ENCODE data around the gene GPR17. TPM values are rescaled to one million over a fixed set of nuclear protein-coding genes. Genes with fewer than 3 reads are reported as not detected.

Gene GPR17
- total RNA-seq, 2 experiments from 2014 or later = not detected

GRCh38 chr2:127637725-127638252 is 8.2 kb upstream of the GPR17 start:
- ATAC-seq = no peak
- Mint-ChIP-seq H3K9me3 (no peaks in the 10 kb centered on the region), H3K4me3 (peak overlapping the region; percentile 15), H3K27ac (peak overlapping the region; percentile 75), H3K36me3 (ENCODE audit: low read depth) (no peaks in the 10 kb centered on the region), H3K27me3 (no peaks in the 10 kb centered on the region), H3K4me1 (ENCODE audit: low read depth) (peaks cover 63% of the 10 kb centered on the region)
- POLR2A ChIA-PET = interaction anchor here (1.1 to 1.4 kb wide), 2 partner anchors 9 to 46 kb away, joined by 3 read pairs; no protein-coding TSS in a partner anchor
- no peak for DNase-seq
- CTCF ChIA-PET = interaction anchor here (1.5 to 5.9 kb wide), 3 partner anchors 12 to 46 kb away, joined by 3 to 39 read pairs (median 8); no protein-coding TSS in a partner anchor
- intact Hi-C loops (cut with micrococcal nuclease) = no loop called here
- TF ChIP-seq, protein P1, sequence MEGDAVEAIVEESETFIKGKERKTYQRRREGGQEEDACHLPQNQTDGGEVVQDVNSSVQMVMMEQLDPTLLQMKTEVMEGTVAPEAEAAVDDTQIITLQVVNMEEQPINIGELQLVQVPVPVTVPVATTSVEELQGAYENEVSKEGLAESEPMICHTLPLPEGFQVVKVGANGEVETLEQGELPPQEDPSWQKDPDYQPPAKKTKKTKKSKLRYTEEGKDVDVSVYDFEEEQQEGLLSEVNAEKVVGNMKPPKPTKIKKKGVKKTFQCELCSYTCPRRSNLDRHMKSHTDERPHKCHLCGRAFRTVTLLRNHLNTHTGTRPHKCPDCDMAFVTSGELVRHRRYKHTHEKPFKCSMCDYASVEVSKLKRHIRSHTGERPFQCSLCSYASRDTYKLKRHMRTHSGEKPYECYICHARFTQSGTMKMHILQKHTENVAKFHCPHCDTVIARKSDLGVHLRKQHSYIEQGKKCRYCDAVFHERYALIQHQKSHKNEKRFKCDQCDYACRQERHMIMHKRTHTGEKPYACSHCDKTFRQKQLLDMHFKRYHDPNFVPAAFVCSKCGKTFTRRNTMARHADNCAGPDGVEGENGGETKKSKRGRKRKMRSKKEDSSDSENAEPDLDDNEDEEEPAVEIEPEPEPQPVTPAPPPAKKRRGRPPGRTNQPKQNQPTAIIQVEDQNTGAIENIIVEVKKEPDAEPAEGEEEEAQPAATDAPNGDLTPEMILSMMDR (IDR thresholded peaks at IDR 0.05) = no peak

DNA sequence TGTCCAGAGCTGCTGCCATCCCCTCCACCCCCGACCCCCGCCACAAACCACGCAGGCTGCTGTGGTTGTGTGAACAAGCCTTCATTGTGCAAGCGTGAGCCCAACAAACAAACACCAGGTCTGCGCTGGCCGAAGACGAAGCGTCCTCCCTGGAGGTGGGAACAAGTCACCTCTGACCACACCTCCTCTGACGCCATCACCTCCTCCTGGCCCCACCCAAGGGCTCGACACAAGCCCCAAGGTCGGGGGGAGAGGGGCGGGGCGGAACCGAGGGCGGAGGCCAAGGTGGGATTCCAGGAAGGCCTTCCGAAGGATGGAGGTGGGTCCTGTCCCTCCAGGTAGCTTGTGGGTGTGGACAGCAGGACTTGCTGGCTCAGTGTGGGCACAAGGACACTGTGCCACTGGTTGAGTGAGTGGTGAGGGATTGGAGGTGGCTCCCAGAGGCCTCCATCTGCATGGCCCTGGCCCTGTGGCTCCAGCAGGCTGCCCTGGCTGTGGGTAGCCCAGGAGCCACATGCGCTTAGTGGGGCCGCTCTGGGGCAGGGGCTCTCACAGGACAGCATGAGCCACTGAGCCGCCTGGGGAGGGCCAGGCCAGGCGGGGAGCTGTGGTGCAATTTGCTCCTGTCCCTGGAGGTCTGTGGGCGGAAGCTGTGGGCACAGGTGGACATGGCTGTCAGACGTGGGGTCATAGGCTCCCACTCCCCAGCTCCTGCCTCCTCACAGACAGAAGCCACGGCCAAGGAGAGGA is 7.4 kb upstream of the GPR17 start:
- Mint-ChIP-seq H3K4me1 (ENCODE audit: low read depth) (peaks cover 56% of the 10 kb centered on the region), H3K36me3 (ENCODE audit: low read depth) (no peaks in the 10 kb centered on the region), H3K9me3 (no peaks in the 10 kb centered on the region), H3K4me3 (no peak overlapping the region), H3K27me3 (no peaks in the 10 kb centered on the region), H3K27ac (peak overlapping the region; percentile 75)
- CTCF ChIA-PET = interaction anchor here (1.9 to 5.9 kb wide), 3 partner anchors 11 to 47 kb away, joined by 5 to 39 read pairs (median 28); no protein-coding TSS in a partner anchor
- no peak for ATAC-seq
- TF ChIP-seq, protein P1 (IDR thresholded peaks at IDR 0.05) = no peak
- no peak for DNase-seq
- POLR2A ChIA-PET = interaction anchor here (0.8 to 1.5 kb wide), 3 partner anchors 9 to 47 kb away, joined by 3 to 5 read pairs (median 4); no protein-coding TSS in a partner anchor
- intact Hi-C loops (cut with micrococcal nuclease) = no loop called here

DNA sequence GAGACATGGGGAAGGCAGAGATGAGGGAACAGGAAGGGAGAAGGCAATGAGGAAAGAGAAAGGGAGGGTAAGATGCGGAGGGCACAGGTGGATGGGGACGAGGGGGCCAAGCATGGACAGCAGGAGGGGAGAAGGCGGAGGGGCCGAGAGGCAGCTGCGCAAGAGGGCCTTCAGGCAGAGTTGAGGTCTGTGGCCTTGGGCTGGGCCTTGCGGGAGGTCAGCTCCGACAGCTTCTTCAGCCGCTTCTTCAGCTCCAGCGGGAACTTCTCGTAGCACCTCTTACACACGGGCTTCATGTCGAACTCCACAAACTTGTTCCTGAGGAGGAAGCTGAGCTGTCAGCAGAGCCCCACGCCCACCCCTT is 6.9 kb upstream of the GPR17 start:
- Mint-ChIP-seq H3K4me1 (ENCODE audit: low read depth) (peaks cover 52% of the 10 kb centered on the region), H3K36me3 (ENCODE audit: low read depth) (no peaks in the 10 kb centered on the region), H3K4me3 (no peak overlapping the region), H3K27me3 (no peaks in the 10 kb centered on the region), H3K27ac (no peak overlapping the region), H3K9me3 (no peaks in the 10 kb centered on the region)
- intact Hi-C loops (cut with micrococcal nuclease) = no loop called here
- DNase-seq = no peak
- ATAC-seq = no peak
- CTCF ChIA-PET = interaction anchor here (1.0 to 5.9 kb wide), 4 partner anchors 10 to 47 kb away, joined by 4 to 39 read pairs (median 16); no protein-coding TSS in a partner anchor
- POLR2A ChIA-PET = interaction anchor here (0.8 to 1.5 kb wide), 2 partner anchors 10 to 48 kb away, joined by 4 to 5 read pairs; no protein-coding TSS in a partner anchor
- TF ChIP-seq, protein P1 (IDR thresholded peaks at IDR 0.05) = no peak

DNA sequence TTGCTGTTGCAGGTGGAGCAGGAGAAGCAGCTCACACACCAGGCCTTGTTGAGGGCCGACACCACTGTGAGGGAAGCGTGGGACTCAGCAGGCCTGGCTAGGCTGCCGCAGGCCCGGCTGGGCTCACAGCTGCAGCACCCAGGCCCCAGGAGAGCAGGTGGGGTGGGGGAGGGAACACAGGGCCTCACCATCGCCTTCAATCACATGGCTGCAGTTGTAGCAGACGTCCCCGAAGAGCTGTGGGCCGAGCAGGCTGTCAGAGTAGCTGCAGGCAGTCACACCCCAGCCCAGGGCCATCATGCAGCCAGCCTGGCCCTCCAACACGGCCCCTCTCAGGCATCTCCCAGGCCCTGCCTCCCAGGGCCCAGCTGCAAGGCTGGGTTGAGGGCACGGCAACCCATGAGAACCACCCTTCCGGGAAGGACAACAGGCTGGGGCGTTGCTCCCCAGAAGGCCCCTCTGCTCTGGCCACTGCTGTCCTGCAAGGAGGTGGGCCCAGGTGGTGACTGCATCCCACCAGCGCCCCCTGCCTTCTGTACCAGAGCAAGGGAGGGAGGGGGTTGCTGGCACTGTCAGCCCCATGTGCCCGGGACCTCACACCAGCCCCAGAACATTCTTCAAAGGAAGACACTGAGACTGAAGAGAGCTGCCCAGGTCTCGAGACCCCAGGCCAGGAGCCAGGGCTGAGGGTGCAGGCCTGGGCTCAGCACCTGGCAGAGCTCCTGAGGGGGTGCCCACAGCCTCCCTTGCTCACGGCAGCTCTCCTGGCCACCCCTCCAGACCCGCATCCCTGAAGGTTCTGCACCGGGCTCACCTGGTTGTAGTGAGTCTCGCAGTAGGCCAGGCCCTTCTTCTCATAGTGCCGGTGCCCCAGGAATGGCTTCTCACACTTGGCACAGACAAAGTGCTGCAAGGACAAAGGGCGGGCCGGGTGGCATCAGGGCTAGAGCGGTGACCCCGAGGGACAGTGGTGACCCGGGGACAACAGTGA is 5.6 kb upstream of the GPR17 start:
- TF ChIP-seq, protein P1 (IDR thresholded peaks at IDR 0.05) = peak; percentile 61
- peak overlapping the region; percentile 73 for H3K4me3 Mint-ChIP-seq
- H3K4me1 Mint-ChIP-seq (ENCODE audit: low read depth) = peaks cover 44% of the 10 kb centered on the region
- no peaks in the 10 kb centered on the region for H3K36me3 Mint-ChIP-seq (ENCODE audit: low read depth)
- ChIA-PET CTCF (interaction anchor here (1.0 to 5.9 kb wide), 8 partner anchors 9 to 48 kb away, joined by 3 to 39 read pairs (median 4); no protein-coding TSS in a partner anchor), POLR2A (interaction anchor here (0.8 to 3.1 kb wide), 8 partner anchors 9 to 60 kb away, joined by 3 to 22 read pairs (median 4); no protein-coding TSS in a partner anchor)
- no peaks in the 10 kb centered on the region for H3K27me3 Mint-ChIP-seq
- peak overlapping the region; percentile 75 for H3K27ac Mint-ChIP-seq
- no peaks in the 10 kb centered on the region for H3K9me3 Mint-ChIP-seq
- DNase-seq (peak; percentile 69), ATAC-seq (peak; percentile 50)
- intact Hi-C loops (cut with micrococcal nuclease) = no loop called here
